Karpas-422 (cell line): Measurements from ENCODE around the gene IL17RD. TPM values are rescaled to one million over a fixed set of nuclear protein-coding genes. Genes with fewer than 3 reads are reported as not detected.
A peak's percentile ranks its signal among the peaks of the same experiment; 100 is the strongest.

ENCODE experiments used
- DNase-seq: peaks from one replicate; pipeline ENCODE4 v3.0.0-alpha.2; 2015
- H2AFZ ChIP-seq: fragments of 200-600 bp; sonication (generic); 2 replicates; pipeline ENCODE4 v1.6.1; 2014; ENCODE audit warnings: antibody characterized with exemption, low read length, mixed read lengths
- H3K27ac ChIP-seq: fragments of 200-600 bp; sonication (generic); 2 replicates; pipeline ENCODE4 v1.5.1; 2014; ENCODE audit warnings: mild to moderate bottlenecking, low read length, moderate library complexity
- H3K27me3 ChIP-seq: fragments of 200-600 bp; sonication (generic); 2 replicates; pipeline ENCODE4 v1.6.1; 2014; ENCODE audit warnings: low read length, mixed read lengths
- H3K36me3 ChIP-seq: fragments of 200-600 bp; sonication (generic); 2 replicates; pipeline ENCODE4 v1.6.1; 2014; ENCODE audit warnings: low read length, mixed read lengths; ENCODE audit not compliant: insufficient read depth
- H3K4me1 ChIP-seq: fragments of 200-600 bp; sonication (generic); 2 replicates; pipeline ENCODE4 v1.6.1; 2014; ENCODE audit warnings: mild to moderate bottlenecking, low read length, mixed read lengths
- H3K4me2 ChIP-seq: fragments of 200-600 bp; sonication (generic); 2 replicates; pipeline ENCODE4 v1.6.1; 2014; ENCODE audit warnings: low read length, low read depth, mild to moderate bottlenecking; ENCODE audit not compliant: poor library complexity, severe bottlenecking
- H3K4me3 ChIP-seq: fragments of 200-600 bp; sonication (generic); 2 replicates; pipeline ENCODE4 v1.5.1; 2014; ENCODE audit warnings: mild to moderate bottlenecking, antibody characterized with exemption, low read length, mixed read lengths
- H3K79me2 ChIP-seq: fragments of 200-600 bp; sonication (generic); 2 replicates; pipeline ENCODE4 v1.6.1; 2014; ENCODE audit warnings: mild to moderate bottlenecking, low read length, mixed read lengths
- H3K9ac ChIP-seq: fragments of 200-600 bp; sonication (generic); 2 replicates; pipeline ENCODE4 v1.6.0; 2014; ENCODE audit warnings: low read length
- H3K9me2 ChIP-seq: fragments of 200-600 bp; sonication (generic), shearing (Covaris generic); replicated peaks from 2 replicates; pipeline ENCODE4 v1.6.0; 2014; ENCODE audit warnings: mild to moderate bottlenecking, low read length, moderate library complexity; ENCODE audit not compliant: insufficient read depth
- H3K9me3 ChIP-seq: fragments of 300-700, 200-600 bp; sonication (generic); 2 replicates; pipeline ENCODE4 v1.6.1; 2014; ENCODE audit warnings: low read length, mixed read lengths
- H4K20me1 ChIP-seq: fragments of 200-600 bp; sonication (generic); 2 replicates; pipeline ENCODE4 v1.6.1; 2014; ENCODE audit warnings: mild to moderate bottlenecking, antibody characterized with exemption, low read length, low read depth; ENCODE audit not compliant: insufficient read depth
- total RNA-seq: library from RNA; depleted of rRNA; stranded (reverse); fragments of >200 nt; shearing (Covaris generic); gene quantifications from 2 replicates; pipeline ENCODE4 v1.2.3, GENCODE V29; 2014; ENCODE audit warnings: low replicate concordance

The IL17RD gene
- total RNA-seq, 1 experiment from 2014 or later: 1.2 TPM

- no peak for DNase-seq
- H4K20me1 ChIP-seq: no peaks in the 10 kb centered on the region
- H3K27ac ChIP-seq: no peak overlapping the region
- H3K4me1 ChIP-seq: peaks cover 29% of the 10 kb centered on the region
- no peak overlapping the region for H3K4me3 ChIP-seq
- no peak overlapping the region for H3K9ac ChIP-seq
- no peaks in the 10 kb centered on the region for H3K9me2 ChIP-seq
- H2AFZ ChIP-seq: no peak overlapping the region
- H3K79me2 ChIP-seq: no peaks in the 10 kb centered on the region
- H3K36me3 ChIP-seq: no peaks in the 10 kb centered on the region
- no peaks in the 10 kb centered on the region for H3K27me3 ChIP-seq
- H3K4me2 ChIP-seq: no peak overlapping the region
- no peaks in the 10 kb centered on the region for H3K9me3 ChIP-seq
Measured at GRCh38 chr3:57059411-57059810, 105.7 kb downstream of the IL17RD start.

- Histone ChIP-seq H3K27me3 (no peaks in the 10 kb centered on the region), H3K9me2 (no peaks in the 10 kb centered on the region), H3K4me3 (no peak overlapping the region), H2AFZ (no peak overlapping the region), H4K20me1 (no peaks in the 10 kb centered on the region), H3K9me3 (no peaks in the 10 kb centered on the region), H3K27ac (no peak overlapping the region), H3K79me2 (no peaks in the 10 kb centered on the region), H3K9ac (no peak overlapping the region), H3K36me3 (no peaks in the 10 kb centered on the region), H3K4me2 (no peak overlapping the region), H3K4me1 (peaks cover 9% of the 10 kb centered on the region)
- no peak for DNase-seq
Measured at GRCh38 chr3:57057351-57057750, 107.8 kb downstream of the IL17RD start.

- no peaks in the 10 kb centered on the region for H3K9me2 ChIP-seq
- no peak overlapping the region for H3K27ac ChIP-seq
- H3K9me3 ChIP-seq: no peaks in the 10 kb centered on the region
- H2AFZ ChIP-seq: no peak overlapping the region
- H3K4me1 ChIP-seq: peaks cover 14% of the 10 kb centered on the region
- no peaks in the 10 kb centered on the region for H3K79me2 ChIP-seq
- no peaks in the 10 kb centered on the region for H3K36me3 ChIP-seq
- H3K4me2 ChIP-seq: no peak overlapping the region
- H3K27me3 ChIP-seq: no peaks in the 10 kb centered on the region
- no peaks in the 10 kb centered on the region for H4K20me1 ChIP-seq
- DNase-seq: no peak
- H3K9ac ChIP-seq: no peak overlapping the region
- H3K4me3 ChIP-seq: no peak overlapping the region
Measured at GRCh38 chr3:57053122-57053521, 112.0 kb downstream of the IL17RD start.

GRCh38 chr3:57052662-57053061, 112.5 kb downstream of the IL17RD start:
- DNase-seq: no peak
- no peaks in the 10 kb centered on the region for H3K36me3 ChIP-seq
- peaks cover 19% of the 10 kb centered on the region for H3K4me1 ChIP-seq
- H4K20me1 ChIP-seq: no peaks in the 10 kb centered on the region
- no peak overlapping the region for H3K27ac ChIP-seq
- no peak overlapping the region for H3K4me2 ChIP-seq
- H3K9me2 ChIP-seq: no peaks in the 10 kb centered on the region
- no peak overlapping the region for H2AFZ ChIP-seq
- H3K9ac ChIP-seq: no peak overlapping the region
- H3K79me2 ChIP-seq: no peaks in the 10 kb centered on the region
- no peaks in the 10 kb centered on the region for H3K27me3 ChIP-seq
- H3K4me3 ChIP-seq: no peak overlapping the region
- no peaks in the 10 kb centered on the region for H3K9me3 ChIP-seq

GRCh38 chr3:57048728-57049127, 116.4 kb downstream of the IL17RD start:
- H3K27me3 ChIP-seq: no peaks in the 10 kb centered on the region
- peak overlapping the region; percentile 55 for H3K9ac ChIP-seq
- H4K20me1 ChIP-seq: no peaks in the 10 kb centered on the region
- no peaks in the 10 kb centered on the region for H3K9me2 ChIP-seq
- DNase-seq: peak; percentile 65
- H3K36me3 ChIP-seq: no peaks in the 10 kb centered on the region
- no peaks in the 10 kb centered on the region for H3K9me3 ChIP-seq
- peak overlapping the region; percentile 13; the same call in 1 of the 2 replicates for H3K4me3 ChIP-seq
- H3K4me1 ChIP-seq: peaks cover 48% of the 10 kb centered on the region
- H3K27ac ChIP-seq: peak overlapping the region; percentile 81
- H2AFZ ChIP-seq: peak overlapping the region; percentile 90
- H3K4me2 ChIP-seq: peak overlapping the region; percentile 62
- no peaks in the 10 kb centered on the region for H3K79me2 ChIP-seq

GRCh38 chr3:57048052-57048671, 117.0 kb downstream of the IL17RD start:
- Histone ChIP-seq H3K9ac (peak overlapping the region; percentile 55), H3K4me2 (peak overlapping the region; percentile 62), H3K36me3 (no peaks in the 10 kb centered on the region), H4K20me1 (no peaks in the 10 kb centered on the region), H3K27ac (peak overlapping the region; percentile 81), H2AFZ (peak overlapping the region; percentile 90), H3K79me2 (no peaks in the 10 kb centered on the region), H3K27me3 (no peaks in the 10 kb centered on the region), H3K9me3 (no peaks in the 10 kb centered on the region), H3K4me1 (peaks cover 53% of the 10 kb centered on the region), H3K4me3 (peak overlapping the region; percentile 13; the same call in 1 of the 2 replicates), H3K9me2 (no peaks in the 10 kb centered on the region)
- peak; percentile 68 for DNase-seq

- no peak for DNase-seq
- H3K27me3 ChIP-seq: no peaks in the 10 kb centered on the region
- H3K9me3 ChIP-seq: no peaks in the 10 kb centered on the region
- H2AFZ ChIP-seq: no peak overlapping the region
- H3K9ac ChIP-seq: no peak overlapping the region
- H3K36me3 ChIP-seq: no peaks in the 10 kb centered on the region
- no peaks in the 10 kb centered on the region for H3K9me2 ChIP-seq
- no peaks in the 10 kb centered on the region for H4K20me1 ChIP-seq
- no peaks in the 10 kb centered on the region for H3K79me2 ChIP-seq
- H3K4me3 ChIP-seq: no peak overlapping the region
- no peak overlapping the region for H3K27ac ChIP-seq
- H3K4me2 ChIP-seq: no peak overlapping the region
- H3K4me1 ChIP-seq: peaks cover 60% of the 10 kb centered on the region
Measured at GRCh38 chr3:57046101-57046765, 118.9 kb downstream of the IL17RD start.

- no peaks in the 10 kb centered on the region for H3K9me3 ChIP-seq
- H3K27me3 ChIP-seq: no peaks in the 10 kb centered on the region
- H3K79me2 ChIP-seq: no peaks in the 10 kb centered on the region
- H4K20me1 ChIP-seq: no peaks in the 10 kb centered on the region
- DNase-seq: no peak
- no peak overlapping the region for H2AFZ ChIP-seq
- H3K9me2 ChIP-seq: no peaks in the 10 kb centered on the region
- H3K4me1 ChIP-seq: peaks cover 57% of the 10 kb centered on the region
- H3K4me2 ChIP-seq: no peak overlapping the region
- no peak overlapping the region for H3K9ac ChIP-seq
- H3K36me3 ChIP-seq: no peaks in the 10 kb centered on the region
- H3K27ac ChIP-seq: no peak overlapping the region
- no peak overlapping the region for H3K4me3 ChIP-seq
Measured at GRCh38 chr3:57043518-57043917, 121.6 kb downstream of the IL17RD start.
